RWPE2 (cell line): Measurements from ENCODE around the gene CIPC.
A peak's percentile ranks its signal among the peaks of the same experiment; 100 is the strongest.

Experiments used
- ATAC-seq: fragments of 200-7000 bp; cut with Tn5 transposase; 3 replicates; pipeline ENCODE4 v1.9.1; 2021; ENCODE audit warnings: low read depth
- DNase-seq: peaks from one replicate; pipeline ENCODE4 v3.0.0-alpha.2; 2020; ENCODE audit warnings: low spot score
- H3K27ac ChIP-seq: fragments of 450-650 bp; 2 replicates; pipeline ENCODE4 v1.5.1; 2017; ENCODE audit warnings: mild to moderate bottlenecking; ENCODE audit not compliant: poor library complexity, severe bottlenecking
- H3K27me3 ChIP-seq: fragments of 250-450 bp; sonication (Bioruptor Pico); 2 replicates; pipeline ENCODE4 v1.5.1; 2021; ENCODE audit warnings: mild to moderate bottlenecking, moderate library complexity; ENCODE audit not compliant: insufficient read depth, poor library complexity, severe bottlenecking
- H3K36me3 ChIP-seq: fragments of 250-450 bp; sonication (Bioruptor Pico); 2 replicates; pipeline ENCODE4 v1.5.1; 2020; ENCODE audit warnings: low read depth, mild to moderate bottlenecking, moderate library complexity
- H3K4me1 ChIP-seq: fragments of 250-450 bp; sonication (Bioruptor Pico); 2 replicates; pipeline ENCODE4 v1.5.1; 2021; ENCODE audit warnings: mild to moderate bottlenecking, moderate library complexity; ENCODE audit not compliant: insufficient read depth, poor library complexity, severe bottlenecking
- H3K4me3 ChIP-seq: fragments of 250-450 bp; sonication (Bioruptor Pico); 2 replicates; pipeline ENCODE4 v1.5.1; 2021; ENCODE audit warnings: mild to moderate bottlenecking, moderate library complexity; ENCODE audit not compliant: severe bottlenecking
- H3K9me3 ChIP-seq: fragments of 250-450 bp; sonication (Bioruptor Pico); 2 replicates; pipeline ENCODE4 v1.5.1; 2021; ENCODE audit warnings: mild to moderate bottlenecking, moderate library complexity; ENCODE audit not compliant: severe bottlenecking
- CTCF ChIP-seq: fragments of 450-650 bp; IDR thresholded peaks from one replicate; pipeline ENCODE4 v1.5.1; 2017; ENCODE audit warnings: mild to moderate bottlenecking, moderate library complexity; ENCODE audit not compliant: poor library complexity, severe bottlenecking

Gene CIPC

DNA sequence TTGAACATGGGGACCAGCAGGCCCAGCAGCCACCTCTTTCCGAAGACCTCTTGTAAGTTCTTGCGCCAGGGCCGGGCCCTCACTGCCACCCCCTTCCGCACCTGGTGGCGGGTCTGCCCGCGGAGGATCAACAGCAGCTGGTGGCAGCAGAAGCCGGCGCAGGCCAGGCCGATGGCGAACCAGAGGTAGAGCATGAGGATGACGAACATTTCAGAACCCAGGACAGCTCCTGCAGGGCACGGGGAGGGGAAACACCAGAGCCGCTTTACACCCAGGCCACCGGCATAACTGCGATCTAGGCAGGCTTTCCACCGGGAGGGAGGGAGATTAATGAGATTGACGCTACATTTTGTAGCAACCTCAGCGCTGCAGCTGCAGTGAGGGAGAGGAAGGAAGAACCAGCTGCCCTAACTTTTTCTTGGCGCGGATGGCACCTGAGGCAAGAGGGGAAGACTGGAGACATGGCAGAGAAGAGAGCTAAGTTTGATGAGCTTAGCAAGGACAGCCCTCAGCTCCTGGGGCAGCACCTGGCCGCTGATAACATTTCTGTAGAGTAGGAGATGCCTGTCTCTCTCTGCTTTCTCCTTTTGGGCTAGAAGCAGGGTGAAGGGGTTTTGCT is 35.8 kb downstream of the CIPC start:
- ATAC-seq = peak; percentile 91
- TF ChIP-seq CTCF = no peak
- H3K27me3 ChIP-seq = peaks cover 38% of the 10 kb centered on the region
- no peak overlapping the region for H3K4me3 ChIP-seq
- peak; percentile 79 for DNase-seq
- no peaks in the 10 kb centered on the region for H3K9me3 ChIP-seq
- H3K27ac ChIP-seq = no peak overlapping the region
- no peaks in the 10 kb centered on the region for H3K4me1 ChIP-seq
- H3K36me3 ChIP-seq = no peaks in the 10 kb centered on the region

GRCh38 chr14:77139022-77139421 is 41.0 kb downstream of the CIPC start:
- Histone ChIP-seq H3K27me3 (peaks cover 86% of the 10 kb centered on the region), H3K27ac (no peak overlapping the region), H3K36me3 (no peaks in the 10 kb centered on the region), H3K9me3 (no peaks in the 10 kb centered on the region), H3K4me3 (no peak overlapping the region), H3K4me1 (peaks cover 5% of the 10 kb centered on the region)
- TF ChIP-seq CTCF = no peak
- ATAC-seq (no peak), DNase-seq (no peak)

- H3K4me1 ChIP-seq = peaks cover 5% of the 10 kb centered on the region
- no peak for DNase-seq
- no peak overlapping the region for H3K4me3 ChIP-seq
- H3K27me3 ChIP-seq = peaks cover 86% of the 10 kb centered on the region
- H3K27ac ChIP-seq = no peak overlapping the region
- ATAC-seq = peak; percentile 44
- H3K9me3 ChIP-seq = no peaks in the 10 kb centered on the region
- peak; percentile 74 for TF ChIP-seq CTCF
- no peaks in the 10 kb centered on the region for H3K36me3 ChIP-seq
Measured at GRCh38 chr14:77139540-77140358, 41.7 kb downstream of the CIPC start.

DNA sequence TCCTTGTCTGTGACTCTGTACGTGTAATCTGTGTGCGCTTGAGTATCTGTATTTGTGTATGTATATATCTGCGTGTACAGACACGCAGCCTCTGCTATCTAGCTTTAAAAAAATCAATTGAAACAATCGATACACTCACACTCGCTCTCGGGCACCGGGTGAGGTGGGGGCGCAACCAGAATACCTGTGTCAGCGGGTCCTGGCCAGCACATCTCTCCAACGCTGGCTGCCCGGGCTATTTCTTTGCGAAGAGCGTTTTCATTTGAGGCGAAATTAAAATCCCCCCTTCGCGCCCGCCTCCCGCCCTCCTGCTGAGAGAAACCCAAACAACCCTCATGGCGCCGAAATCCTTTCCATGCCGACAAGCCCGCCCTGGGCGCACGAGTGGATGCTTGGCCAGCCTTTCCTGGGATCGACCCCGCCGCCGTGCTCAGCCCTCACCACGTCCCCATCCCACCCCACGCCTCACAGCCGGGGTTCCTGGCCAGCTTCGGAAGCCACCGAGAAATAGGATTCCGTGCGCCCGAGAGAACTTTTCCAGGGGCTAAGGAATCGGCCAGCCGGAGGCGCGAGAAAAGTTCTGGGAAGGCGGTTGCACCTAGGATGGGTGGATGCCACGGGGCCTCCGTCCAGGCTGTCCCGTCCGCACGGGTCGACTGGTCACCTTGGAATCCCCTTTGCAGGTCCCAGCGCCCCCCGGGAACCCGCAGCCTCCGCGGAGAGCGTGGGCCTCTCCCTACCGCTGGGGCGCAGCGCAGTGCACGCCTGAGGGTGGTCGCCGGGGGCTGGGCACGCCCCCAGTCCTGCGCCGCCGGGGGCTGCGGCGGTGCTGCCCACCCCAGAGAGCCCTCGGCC is 42.5 kb downstream of the CIPC start:
- Histone ChIP-seq H3K27ac (no peak overlapping the region), H3K36me3 (no peaks in the 10 kb centered on the region), H3K9me3 (no peaks in the 10 kb centered on the region), H3K4me3 (peak overlapping the region; percentile 22), H3K27me3 (peaks cover 90% of the 10 kb centered on the region), H3K4me1 (peaks cover 5% of the 10 kb centered on the region)
- TF ChIP-seq CTCF = no peak
- no peak for DNase-seq
- ATAC-seq = peak; percentile 8
